ENCODE results near the gene DENND1B.

DENND1B gene

DNA sequence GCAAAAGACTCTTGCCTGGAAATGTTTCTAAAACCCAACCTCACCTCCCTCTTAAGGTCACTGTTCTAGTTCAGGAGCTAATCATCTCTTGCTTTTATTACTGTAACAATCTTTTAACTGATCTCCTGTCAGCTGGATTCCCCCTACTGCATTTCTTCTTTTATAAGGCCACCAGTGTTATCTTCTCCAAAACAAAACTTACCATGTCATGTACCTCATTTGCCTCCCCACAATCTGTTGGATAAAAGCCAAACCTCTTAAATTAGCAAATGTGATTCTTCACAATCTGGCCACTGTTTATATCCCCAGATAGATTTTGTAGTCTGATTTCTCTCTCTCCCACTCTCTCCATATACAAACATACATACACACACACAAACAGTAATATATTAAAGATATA is 143.3 kb downstream of the DENND1B start:
- TF ChIP-seq, protein P1, sequence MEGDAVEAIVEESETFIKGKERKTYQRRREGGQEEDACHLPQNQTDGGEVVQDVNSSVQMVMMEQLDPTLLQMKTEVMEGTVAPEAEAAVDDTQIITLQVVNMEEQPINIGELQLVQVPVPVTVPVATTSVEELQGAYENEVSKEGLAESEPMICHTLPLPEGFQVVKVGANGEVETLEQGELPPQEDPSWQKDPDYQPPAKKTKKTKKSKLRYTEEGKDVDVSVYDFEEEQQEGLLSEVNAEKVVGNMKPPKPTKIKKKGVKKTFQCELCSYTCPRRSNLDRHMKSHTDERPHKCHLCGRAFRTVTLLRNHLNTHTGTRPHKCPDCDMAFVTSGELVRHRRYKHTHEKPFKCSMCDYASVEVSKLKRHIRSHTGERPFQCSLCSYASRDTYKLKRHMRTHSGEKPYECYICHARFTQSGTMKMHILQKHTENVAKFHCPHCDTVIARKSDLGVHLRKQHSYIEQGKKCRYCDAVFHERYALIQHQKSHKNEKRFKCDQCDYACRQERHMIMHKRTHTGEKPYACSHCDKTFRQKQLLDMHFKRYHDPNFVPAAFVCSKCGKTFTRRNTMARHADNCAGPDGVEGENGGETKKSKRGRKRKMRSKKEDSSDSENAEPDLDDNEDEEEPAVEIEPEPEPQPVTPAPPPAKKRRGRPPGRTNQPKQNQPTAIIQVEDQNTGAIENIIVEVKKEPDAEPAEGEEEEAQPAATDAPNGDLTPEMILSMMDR (conservative IDR thresholded peaks at IDR 0.05; ENCODE audit: low read depth, low read length) = no peak
- H3K27me3 ChIP-seq (ENCODE audit: insufficient read depth, low read depth) = no peaks in the 10 kb centered on the region
- H2AFZ ChIP-seq (ENCODE audit: low read depth) = no peak overlapping the region
- no peaks in the 10 kb centered on the region for H3K79me2 ChIP-seq (ENCODE audit: insufficient read depth, low read depth)
- peak overlapping the region; percentile 22; the same call in 1 of the 2 replicates for H3K27ac ChIP-seq
- peak overlapping the region; percentile 4; the same call in 1 of the 2 replicates for H3K4me2 ChIP-seq
- H4K20me1 ChIP-seq (ENCODE audit: insufficient read depth) = no peaks in the 10 kb centered on the region
- H3K9ac ChIP-seq = no peak overlapping the region
- H3K36me3 ChIP-seq (ENCODE audit: insufficient read depth) = no peaks in the 10 kb centered on the region
- H3K4me3 ChIP-seq (IDR thresholded peaks at IDR 0.05; ENCODE audit: insufficient read depth, low read depth, low read length) = no peak overlapping the region
- H3K4me1 ChIP-seq (ENCODE audit: low read depth, poor library complexity, severe bottlenecking) = peaks cover 17% of the 10 kb centered on the region

DNA sequence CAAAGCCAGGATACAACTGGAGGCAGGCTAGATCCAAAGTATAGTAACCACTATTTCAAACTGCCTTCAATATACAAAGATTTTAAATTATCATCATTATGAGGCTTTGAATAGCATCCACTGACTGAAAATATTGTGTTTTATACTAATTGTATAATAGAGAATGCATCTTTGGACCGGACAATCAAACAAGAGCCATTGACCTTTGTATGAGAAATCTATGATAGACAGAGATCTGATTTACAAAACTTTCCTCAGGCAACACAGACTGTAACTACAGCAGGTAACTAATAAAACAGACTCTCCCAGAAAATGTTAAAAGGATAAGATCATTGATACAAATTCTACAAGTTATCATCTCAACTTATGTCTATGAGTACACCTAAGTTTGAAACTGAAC is 152.9 kb downstream of the DENND1B start:
- TF ChIP-seq, protein P1 (conservative IDR thresholded peaks at IDR 0.05; ENCODE audit: low read depth, low read length) = no peak
- Histone ChIP-seq H4K20me1 (ENCODE audit: insufficient read depth) (no peaks in the 10 kb centered on the region), H2AFZ (ENCODE audit: low read depth) (no peak overlapping the region), H3K36me3 (ENCODE audit: insufficient read depth) (no peaks in the 10 kb centered on the region), H3K4me2 (no peak overlapping the region), H3K4me1 (ENCODE audit: low read depth, poor library complexity, severe bottlenecking) (no peaks in the 10 kb centered on the region), H3K4me3 (IDR thresholded peaks at IDR 0.05; ENCODE audit: insufficient read depth, low read depth, low read length) (no peak overlapping the region), H3K79me2 (ENCODE audit: insufficient read depth, low read depth) (no peaks in the 10 kb centered on the region), H3K9ac (no peak overlapping the region), H3K27ac (no peak overlapping the region), H3K27me3 (ENCODE audit: insufficient read depth, low read depth) (no peaks in the 10 kb centered on the region)

DNA sequence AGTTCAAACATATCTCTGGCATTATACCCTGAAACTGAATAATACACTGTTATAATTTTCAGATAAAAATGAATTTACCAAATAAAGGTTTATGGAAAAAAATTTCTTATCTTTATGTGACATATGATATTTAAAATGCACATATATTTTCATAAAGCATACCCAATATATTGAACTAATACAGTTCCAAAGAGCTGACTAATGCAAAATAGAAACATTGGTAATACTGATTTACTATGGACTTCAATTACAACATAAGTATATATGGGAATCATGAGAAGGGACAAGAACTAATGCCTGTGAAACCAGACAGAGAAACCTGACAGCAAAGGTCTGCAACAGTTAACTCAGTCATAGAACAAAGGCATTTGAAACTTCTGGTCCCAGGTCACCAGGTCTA is 153.5 kb downstream of the DENND1B start:
- no peaks in the 10 kb centered on the region for H3K79me2 ChIP-seq (ENCODE audit: insufficient read depth, low read depth)
- no peaks in the 10 kb centered on the region for H4K20me1 ChIP-seq (ENCODE audit: insufficient read depth)
- H3K36me3 ChIP-seq (ENCODE audit: insufficient read depth) = no peaks in the 10 kb centered on the region
- H3K4me2 ChIP-seq = no peak overlapping the region
- no peaks in the 10 kb centered on the region for H3K27me3 ChIP-seq (ENCODE audit: insufficient read depth, low read depth)
- H3K27ac ChIP-seq = no peak overlapping the region
- TF ChIP-seq, protein P1 (conservative IDR thresholded peaks at IDR 0.05; ENCODE audit: low read depth, low read length) = no peak
- no peak overlapping the region for H3K4me3 ChIP-seq (IDR thresholded peaks at IDR 0.05; ENCODE audit: insufficient read depth, low read depth, low read length)
- no peaks in the 10 kb centered on the region for H3K4me1 ChIP-seq (ENCODE audit: low read depth, poor library complexity, severe bottlenecking)
- no peak overlapping the region for H3K9ac ChIP-seq
- H2AFZ ChIP-seq (ENCODE audit: low read depth) = no peak overlapping the region

DNA sequence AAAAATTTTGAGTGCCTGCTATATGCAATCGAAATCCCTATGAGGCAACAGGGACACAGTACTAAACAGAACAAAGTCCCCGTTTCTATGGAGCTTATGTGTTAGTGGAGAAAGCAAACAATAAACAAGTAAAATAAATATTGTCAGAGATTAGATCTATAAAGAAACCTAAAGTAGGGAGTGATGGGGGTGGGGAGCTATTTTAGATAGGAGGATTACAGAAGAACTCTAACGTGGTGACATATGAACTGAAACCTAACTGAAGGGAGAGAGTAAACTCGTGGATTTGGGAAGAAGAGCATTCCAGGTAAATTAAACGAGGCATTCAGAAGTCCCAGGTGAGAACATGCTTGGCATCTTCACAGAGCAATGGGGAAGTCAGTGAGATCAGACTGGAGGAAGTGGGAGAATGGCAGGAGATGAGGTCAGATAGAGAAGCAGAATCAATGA is 154.5 kb downstream of the DENND1B start:
- Histone ChIP-seq H3K79me2 (ENCODE audit: insufficient read depth, low read depth) (no peaks in the 10 kb centered on the region), H3K4me1 (ENCODE audit: low read depth, poor library complexity, severe bottlenecking) (no peaks in the 10 kb centered on the region), H2AFZ (ENCODE audit: low read depth) (no peak overlapping the region), H4K20me1 (ENCODE audit: insufficient read depth) (no peaks in the 10 kb centered on the region), H3K9ac (no peak overlapping the region), H3K4me2 (no peak overlapping the region), H3K36me3 (ENCODE audit: insufficient read depth) (no peaks in the 10 kb centered on the region), H3K4me3 (IDR thresholded peaks at IDR 0.05; ENCODE audit: insufficient read depth, low read depth, low read length) (no peak overlapping the region), H3K27me3 (ENCODE audit: insufficient read depth, low read depth) (no peaks in the 10 kb centered on the region), H3K27ac (no peak overlapping the region)
- TF ChIP-seq, protein P1 (conservative IDR thresholded peaks at IDR 0.05; ENCODE audit: low read depth, low read length) = no peak
